ENCODE data around the gene TPSAB1.

TPSAB1 gene

DNA sequence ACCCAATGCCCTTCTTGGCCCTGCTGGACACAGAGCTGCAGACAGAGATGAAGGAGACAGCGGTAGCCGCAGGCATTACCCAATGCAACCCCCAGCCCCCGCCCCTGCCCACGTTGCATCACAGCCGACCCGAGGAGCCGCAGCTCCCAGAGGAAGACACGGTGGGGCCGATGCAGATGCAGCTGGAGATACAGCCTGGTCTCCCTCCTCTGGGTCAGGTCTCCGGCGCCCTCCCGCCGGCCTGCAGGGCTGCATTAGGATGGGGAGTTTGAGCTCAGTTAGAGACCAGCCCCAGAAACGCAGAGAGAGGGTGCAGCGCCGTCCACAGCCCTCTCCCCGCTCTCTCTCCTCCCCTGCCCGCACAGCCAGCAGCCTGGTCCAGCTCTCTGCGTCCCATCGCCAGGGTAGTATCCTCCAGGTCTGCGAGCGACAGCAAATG is 49.6 kb downstream of the TPSAB1 start:
- Histone ChIP-seq H3K27me3 (ENCODE audit: low read depth, low read length) (peaks cover 6% of the 10 kb centered on the region; the same call in 1 of the 2 replicates), H3K9me3 (ENCODE audit: insufficient read depth, low read length) (no peaks in the 10 kb centered on the region), H3K4me2 (ENCODE audit: low read length) (no peak overlapping the region), H3K27ac (ENCODE audit: low read length) (no peak overlapping the region), H2AFZ (ENCODE audit: low read depth, low read length) (no peak overlapping the region), H4K20me1 (ENCODE audit: insufficient read depth, low read length) (no peaks in the 10 kb centered on the region), H3K9ac (ENCODE audit: low read length) (no peak overlapping the region), H3K36me3 (replicated peaks; ENCODE audit: low read depth, low read length) (no peaks in the 10 kb centered on the region), H3K4me3 (ENCODE audit: low read length) (no peak overlapping the region), H3K79me2 (ENCODE audit: low read length) (no peaks in the 10 kb centered on the region), H3K4me1 (ENCODE audit: low read length) (no peaks in the 10 kb centered on the region)
- TF ChIP-seq, protein P1, sequence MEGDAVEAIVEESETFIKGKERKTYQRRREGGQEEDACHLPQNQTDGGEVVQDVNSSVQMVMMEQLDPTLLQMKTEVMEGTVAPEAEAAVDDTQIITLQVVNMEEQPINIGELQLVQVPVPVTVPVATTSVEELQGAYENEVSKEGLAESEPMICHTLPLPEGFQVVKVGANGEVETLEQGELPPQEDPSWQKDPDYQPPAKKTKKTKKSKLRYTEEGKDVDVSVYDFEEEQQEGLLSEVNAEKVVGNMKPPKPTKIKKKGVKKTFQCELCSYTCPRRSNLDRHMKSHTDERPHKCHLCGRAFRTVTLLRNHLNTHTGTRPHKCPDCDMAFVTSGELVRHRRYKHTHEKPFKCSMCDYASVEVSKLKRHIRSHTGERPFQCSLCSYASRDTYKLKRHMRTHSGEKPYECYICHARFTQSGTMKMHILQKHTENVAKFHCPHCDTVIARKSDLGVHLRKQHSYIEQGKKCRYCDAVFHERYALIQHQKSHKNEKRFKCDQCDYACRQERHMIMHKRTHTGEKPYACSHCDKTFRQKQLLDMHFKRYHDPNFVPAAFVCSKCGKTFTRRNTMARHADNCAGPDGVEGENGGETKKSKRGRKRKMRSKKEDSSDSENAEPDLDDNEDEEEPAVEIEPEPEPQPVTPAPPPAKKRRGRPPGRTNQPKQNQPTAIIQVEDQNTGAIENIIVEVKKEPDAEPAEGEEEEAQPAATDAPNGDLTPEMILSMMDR (IDR thresholded peaks at IDR 0.05; ENCODE audit: low read depth, low read length) = no peak

DNA sequence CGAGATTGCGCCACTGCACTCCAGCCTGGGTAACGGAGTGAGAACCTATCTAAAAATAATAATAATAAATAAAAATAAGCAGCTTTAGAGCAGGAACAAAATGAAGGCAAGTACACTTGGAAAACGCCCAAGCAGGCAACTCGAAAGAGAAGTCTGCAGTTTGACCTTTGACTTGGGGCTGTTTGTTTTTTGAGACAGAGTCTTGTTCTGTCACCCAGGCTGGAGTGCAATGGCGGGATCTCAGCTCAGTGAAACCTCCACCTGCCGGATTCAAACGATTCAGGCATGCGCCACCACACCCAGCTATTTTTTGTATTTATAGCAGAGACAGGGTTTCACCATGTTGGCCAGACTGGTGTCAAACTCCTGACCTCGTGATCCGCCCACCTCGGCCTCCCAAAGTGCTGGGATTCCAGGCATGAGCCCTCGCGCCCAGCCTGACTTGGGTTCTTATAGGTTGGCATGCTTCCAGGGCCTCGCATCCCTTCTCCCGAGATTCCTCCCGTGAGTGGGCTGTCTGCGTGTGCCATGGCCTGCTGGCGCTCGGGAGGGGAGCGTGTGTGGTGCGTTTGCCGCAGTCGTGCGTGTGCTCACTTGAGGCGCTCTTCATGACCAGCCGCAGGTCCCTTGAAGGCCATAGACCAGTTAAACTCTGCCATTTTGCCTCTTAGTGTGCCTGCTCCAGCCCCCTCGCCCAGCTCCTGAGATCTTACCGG is 50.5 kb downstream of the TPSAB1 start:
- no peak for TF ChIP-seq EZH2phosphoT487 (IDR thresholded peaks at IDR 0.05; ENCODE audit: low read depth)
- TF ChIP-seq, protein P1 (IDR thresholded peaks at IDR 0.05; ENCODE audit: low read depth, low read length) = no peak
- H3K9ac ChIP-seq (ENCODE audit: low read length) = no peak overlapping the region
- no peak overlapping the region for H3K4me2 ChIP-seq (ENCODE audit: low read length)
- H4K20me1 ChIP-seq (ENCODE audit: insufficient read depth, low read length) = no peaks in the 10 kb centered on the region
- no peaks in the 10 kb centered on the region for H3K79me2 ChIP-seq (ENCODE audit: low read length)
- no peak overlapping the region for H3K4me3 ChIP-seq (ENCODE audit: low read length)
- H3K4me1 ChIP-seq (ENCODE audit: low read length) = peaks cover 4% of the 10 kb centered on the region
- no peaks in the 10 kb centered on the region for H3K9me3 ChIP-seq (ENCODE audit: insufficient read depth, low read length)
- H3K36me3 ChIP-seq (replicated peaks; ENCODE audit: low read depth, low read length) = no peaks in the 10 kb centered on the region
- H2AFZ ChIP-seq (ENCODE audit: low read depth, low read length) = no peak overlapping the region
- no peak overlapping the region for H3K27ac ChIP-seq (ENCODE audit: low read length)
- peaks cover 6% of the 10 kb centered on the region; the same call in 1 of the 2 replicates for H3K27me3 ChIP-seq (ENCODE audit: low read depth, low read length)

DNA sequence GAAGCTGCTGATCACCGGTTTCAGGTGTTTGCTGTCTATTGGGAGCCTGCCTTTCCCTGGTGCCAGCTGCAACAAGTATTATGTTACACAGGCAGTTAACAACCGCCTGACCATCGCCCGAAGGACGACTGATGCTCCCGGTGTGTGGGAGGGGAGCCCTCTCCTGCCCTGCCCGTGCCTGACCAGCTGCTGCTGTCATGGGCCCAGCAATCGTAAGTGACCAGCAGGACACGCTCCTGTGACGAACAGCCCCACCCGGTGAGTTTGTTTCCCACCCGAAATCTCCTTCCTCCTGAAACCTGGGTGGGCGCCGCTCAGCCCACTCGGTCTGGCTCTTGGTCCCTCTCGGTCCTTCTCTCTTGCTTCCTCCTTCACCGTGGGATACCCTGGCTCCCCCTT is 51.1 kb downstream of the TPSAB1 start:
- Histone ChIP-seq H3K9me3 (ENCODE audit: insufficient read depth, low read length) (no peaks in the 10 kb centered on the region), H3K4me1 (ENCODE audit: low read length) (peaks cover 8% of the 10 kb centered on the region), H3K27ac (ENCODE audit: low read length) (no peak overlapping the region), H4K20me1 (ENCODE audit: insufficient read depth, low read length) (no peaks in the 10 kb centered on the region), H2AFZ (ENCODE audit: low read depth, low read length) (no peak overlapping the region), H3K4me3 (ENCODE audit: low read length) (no peak overlapping the region), H3K79me2 (ENCODE audit: low read length) (no peaks in the 10 kb centered on the region), H3K27me3 (ENCODE audit: low read depth, low read length) (peaks cover 6% of the 10 kb centered on the region; the same call in 1 of the 2 replicates), H3K9ac (ENCODE audit: low read length) (no peak overlapping the region), H3K4me2 (ENCODE audit: low read length) (no peak overlapping the region), H3K36me3 (replicated peaks; ENCODE audit: low read depth, low read length) (no peaks in the 10 kb centered on the region)
- TF ChIP-seq EZH2phosphoT487 (IDR thresholded peaks at IDR 0.05; ENCODE audit: low read depth) = no peak
- TF ChIP-seq, protein P1 (IDR thresholded peaks at IDR 0.05; ENCODE audit: low read depth, low read length) = no peak
